ENCODE measurements around the gene OMP.
"Not testable (repeated sequence)": the region's sequence is repeated elsewhere in the genome, so short reads cannot be mapped to it uniquely, and the experiment has no call there.

The OMP gene, protein sequence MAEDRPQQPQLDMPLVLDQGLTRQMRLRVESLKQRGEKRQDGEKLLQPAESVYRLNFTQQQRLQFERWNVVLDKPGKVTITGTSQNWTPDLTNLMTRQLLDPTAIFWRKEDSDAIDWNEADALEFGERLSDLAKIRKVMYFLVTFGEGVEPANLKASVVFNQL

DNA sequence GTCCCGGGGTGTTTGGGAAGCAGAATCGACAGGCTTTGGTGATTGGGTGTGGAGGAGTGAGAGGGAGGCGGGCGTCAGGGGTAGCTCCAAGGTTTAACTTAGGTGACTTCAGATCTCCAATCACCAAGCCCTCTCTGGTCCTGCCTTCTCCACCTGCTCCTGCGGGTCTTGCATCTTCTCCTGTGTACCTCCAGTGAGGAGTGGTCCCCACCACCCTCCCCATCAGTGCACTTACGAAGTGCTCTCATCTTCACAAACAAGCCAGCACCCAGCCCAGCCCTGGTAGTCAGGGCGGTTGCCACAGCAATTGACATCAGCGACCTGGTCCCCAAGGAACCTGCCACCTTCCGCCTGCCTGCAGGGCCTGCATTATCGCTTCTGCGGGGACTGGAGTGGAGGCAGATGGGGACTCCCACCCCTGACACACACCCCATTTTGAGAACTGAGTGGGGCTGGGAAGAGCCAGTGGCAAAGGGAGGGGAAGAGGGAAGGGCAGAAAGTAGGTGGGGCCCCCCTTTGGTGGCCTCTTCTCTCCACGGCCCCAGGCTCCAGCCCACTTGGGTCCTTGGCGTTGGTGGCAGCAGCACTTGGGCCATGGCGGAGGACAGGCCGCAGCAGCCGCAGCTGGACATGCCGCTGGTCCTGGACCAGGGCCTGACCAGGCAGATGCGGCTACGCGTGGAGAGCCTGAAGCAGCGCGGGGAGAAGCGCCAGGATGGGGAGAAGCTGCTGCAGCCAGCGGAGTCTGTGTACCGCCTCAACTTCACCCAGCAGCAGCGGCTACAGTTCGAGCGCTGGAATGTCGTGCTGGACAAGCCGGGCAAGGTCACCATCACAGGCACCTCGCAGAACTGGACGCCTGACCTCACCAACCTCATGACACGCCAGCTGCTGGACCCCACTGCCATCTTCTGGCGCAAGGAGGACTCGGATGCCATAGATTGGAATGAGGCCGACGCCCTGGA is at the start of gene OMP:
OMP (plus strand) TSS at position 595 of the 965 bp plus-strand sequence; CDS start at position 595, 0 bp downstream.
- DNase-seq = no peak

- no peak for DNase-seq
These were observed 49.2 kb upstream of the OMP start for GRCh38 chr11:77053217-77054015.

DNA sequence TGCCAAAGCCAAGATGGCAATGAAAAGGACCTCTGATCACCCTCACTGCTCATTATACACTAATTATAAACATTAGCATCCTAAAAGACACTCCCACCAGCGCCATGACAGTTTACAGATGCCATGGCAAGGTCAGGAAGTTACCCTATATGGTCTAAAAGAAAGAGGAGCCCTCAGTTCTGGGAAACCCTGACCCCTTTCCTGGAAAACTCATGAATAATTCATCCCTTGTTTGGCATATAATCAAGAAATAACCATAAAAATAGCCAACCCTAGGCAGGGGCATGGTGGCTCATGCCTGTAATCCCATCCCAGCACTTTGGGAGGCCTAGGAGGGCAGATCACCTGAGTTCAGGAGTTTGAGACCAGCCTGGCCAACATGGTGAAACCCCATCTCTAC is 48.6 kb upstream of the OMP start:
- DNase-seq = no peak

DNA sequence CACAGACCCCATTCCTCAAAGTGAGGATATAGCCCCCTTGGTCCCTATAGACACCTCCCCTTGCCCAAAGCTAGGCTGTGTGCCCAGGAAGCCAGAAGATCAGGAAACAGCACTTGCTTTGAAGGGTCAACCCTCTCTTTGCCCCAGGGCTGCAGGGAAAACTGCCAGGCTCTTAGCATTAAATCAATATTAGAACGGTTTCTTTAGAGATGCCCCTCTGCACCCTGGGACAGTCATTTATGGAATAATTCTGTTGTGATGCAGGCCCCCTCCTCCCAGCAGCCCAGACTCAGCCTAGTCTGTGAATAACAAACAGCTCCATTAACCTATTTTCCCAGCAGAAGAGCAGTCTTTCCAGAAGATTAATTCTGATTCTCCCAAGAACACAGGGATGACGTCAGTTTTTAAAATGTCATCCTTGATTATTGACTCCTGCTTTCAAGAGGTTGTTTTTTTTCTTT is 47.5 kb upstream of the OMP start:
- no peak for DNase-seq

DNA sequence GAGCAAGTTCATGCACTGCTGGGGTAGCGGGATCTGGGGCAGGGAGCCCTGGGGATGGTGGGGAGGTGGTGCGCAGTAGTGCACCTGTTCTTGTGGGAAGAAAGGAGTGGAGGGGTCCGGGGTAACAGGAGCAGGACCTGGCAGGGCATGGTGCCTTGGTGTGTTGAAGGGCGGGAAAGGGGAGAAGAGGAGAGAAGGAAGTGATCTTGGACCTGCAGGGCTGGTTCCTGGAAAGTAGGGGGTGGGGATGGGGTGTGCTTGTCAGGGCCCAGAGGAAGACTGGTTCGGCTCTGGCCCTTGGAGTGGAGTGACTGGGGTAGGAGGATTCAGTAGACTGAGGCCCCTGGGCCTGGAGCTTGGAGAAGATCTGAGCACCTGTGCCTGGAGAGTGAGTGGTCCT is 46.7 kb upstream of the OMP start:
- no peak for DNase-seq

DNA sequence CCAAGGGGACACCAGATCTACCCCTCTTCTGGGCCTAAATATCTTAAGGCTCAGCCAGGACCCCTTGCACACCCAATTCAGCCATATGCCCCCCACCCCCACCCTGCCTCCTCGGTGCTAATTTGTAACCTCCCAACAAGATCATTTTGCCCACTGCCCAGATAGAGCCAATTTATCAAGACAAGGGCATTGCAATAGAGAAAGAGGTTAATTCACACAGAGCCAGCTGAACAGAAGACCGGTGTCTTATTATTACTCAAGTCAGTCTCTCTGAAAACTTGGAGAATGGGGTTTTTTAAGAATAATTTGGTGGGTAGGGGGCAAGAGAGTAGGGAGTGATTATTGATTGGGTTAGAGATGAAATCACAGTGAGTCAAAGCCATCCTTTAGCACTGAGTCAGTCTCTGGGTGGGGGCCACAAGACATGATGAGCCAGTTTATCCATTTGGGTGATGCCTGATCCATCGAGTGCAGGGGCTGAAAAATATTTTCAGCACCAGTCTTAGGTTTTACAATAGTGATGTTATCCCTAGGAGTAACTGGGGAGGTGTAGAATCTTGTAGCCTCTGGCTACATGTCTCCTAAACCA is 45.7 kb upstream of the OMP start:
- DNase-seq = no peak

- no peak for DNase-seq
These were observed 44.6 kb upstream of the OMP start for GRCh38 chr11:77057938-77058474.

DNA sequence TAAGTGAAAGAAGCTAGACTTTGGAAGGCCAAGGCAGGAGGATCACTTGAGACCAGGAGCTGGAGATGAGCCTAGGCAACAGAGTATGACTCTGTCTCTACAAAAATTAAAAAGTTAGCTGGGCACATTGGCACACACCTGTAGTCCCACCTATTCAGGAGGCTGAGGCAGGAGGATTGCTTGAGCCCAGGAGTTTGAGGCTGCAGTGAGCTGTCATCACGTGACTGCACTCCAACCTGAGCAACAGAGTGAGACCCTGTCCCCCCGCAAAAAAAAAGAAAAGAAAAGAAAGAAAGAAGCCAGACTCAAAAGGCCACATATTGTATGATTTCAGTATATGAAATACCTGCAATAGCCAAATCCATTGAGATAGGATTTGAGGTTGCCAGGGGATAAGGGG is 43.7 kb upstream of the OMP start:
- DNase-seq = no peak

- no peak for DNase-seq
These were observed 42.8 kb upstream of the OMP start for GRCh38 chr11:77059806-77060205.

DNA sequence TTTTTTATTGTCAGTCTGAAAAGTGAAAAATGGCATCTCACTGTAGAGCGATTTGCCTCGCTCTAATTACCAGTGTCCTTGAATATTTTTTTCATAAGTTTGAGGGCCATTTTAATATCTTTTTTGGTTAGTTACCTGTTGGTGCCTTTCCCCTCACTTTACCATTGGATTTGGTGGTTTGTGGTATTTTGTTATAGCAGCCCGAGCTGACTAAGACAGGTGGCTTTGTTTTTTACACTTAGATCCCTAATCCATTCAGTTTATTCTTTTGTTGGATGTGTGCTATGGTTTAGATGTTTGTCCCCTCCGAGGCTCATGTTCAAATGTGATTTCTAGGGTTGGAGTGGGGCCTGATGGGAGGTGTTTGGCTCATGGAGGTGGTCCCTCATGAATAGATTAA is 42.4 kb upstream of the OMP start:
- no peak for DNase-seq

DNA sequence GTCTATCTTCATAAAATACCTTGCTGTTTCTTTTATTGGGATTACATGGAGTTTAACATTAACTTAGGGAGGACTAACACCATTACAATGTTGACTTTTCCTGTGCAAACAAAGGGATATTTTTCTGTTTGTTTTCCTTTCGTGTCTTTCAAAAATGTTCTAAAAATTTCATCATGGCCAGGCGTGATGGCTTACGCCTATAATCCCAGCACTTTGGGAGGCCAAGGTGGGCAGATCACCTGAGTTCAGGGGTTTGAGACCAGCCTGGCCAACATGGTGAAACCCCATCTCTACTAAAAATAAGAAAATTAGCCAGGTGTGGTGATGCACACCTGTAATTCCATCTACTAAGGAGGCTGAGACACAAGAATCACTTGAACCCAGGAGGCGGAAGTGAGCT is 41.4 kb upstream of the OMP start:
- DNase-seq = not testable (repeated sequence)

DNA sequence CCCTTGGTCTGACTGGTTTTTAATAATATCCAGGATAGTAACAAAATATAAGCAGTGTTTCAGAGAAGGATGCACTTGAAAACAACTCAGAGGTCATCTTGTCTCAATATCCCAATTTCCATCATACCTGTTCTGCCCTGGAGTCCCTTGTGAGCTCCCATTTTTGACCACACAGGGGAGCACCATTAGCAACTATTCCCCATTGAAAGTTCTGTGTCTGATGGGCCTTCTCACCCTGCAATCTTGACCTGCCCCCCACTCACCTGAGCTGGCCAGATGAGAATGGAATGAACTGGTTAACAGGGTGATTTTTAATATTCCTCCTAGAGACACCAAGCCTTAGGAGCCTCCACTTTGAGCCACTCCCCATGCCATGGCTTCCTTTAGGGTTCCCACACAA is 39.7 kb upstream of the OMP start:
- no peak for DNase-seq

DNA sequence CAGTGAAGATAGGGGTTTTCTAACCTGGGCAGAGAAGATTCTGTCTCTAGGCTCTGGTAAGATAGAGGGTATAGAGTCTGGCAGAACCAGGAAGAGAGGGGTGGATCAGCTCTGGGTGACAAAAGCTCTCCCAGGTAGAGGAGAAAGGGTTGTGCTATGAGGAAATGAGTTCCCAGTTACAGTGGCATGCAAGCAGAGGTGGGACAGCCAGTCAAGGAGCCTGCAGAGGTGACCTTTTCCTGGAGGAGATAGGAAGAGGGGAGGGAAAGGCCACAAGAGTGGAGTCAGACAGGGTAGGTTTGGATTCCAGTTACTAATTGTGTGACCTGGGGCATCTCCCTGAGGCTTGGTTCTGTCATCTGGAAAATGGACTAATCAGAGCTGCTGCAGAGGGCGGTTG is 39.2 kb upstream of the OMP start:
- no peak for DNase-seq

DNA sequence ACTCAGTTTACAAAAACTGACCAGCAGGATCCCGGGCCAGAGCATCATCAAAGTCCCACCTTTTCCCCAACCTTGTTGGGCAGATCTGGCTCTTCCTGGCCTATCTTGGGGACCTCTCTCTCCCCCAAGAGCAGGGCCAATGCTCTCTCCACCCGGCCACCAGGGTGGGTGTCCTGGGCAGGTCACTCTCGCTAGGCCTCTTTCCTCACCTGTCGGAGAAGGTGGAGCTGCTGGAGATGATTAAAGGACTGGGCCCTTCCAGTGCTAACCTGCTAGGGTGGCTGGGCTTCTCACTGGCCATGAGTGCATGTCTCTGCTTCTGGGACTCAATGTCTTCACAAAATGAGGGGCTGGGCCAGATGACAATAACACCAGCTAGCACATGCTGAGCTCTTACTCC is 38.8 kb upstream of the OMP start:
- no peak for DNase-seq

DNA sequence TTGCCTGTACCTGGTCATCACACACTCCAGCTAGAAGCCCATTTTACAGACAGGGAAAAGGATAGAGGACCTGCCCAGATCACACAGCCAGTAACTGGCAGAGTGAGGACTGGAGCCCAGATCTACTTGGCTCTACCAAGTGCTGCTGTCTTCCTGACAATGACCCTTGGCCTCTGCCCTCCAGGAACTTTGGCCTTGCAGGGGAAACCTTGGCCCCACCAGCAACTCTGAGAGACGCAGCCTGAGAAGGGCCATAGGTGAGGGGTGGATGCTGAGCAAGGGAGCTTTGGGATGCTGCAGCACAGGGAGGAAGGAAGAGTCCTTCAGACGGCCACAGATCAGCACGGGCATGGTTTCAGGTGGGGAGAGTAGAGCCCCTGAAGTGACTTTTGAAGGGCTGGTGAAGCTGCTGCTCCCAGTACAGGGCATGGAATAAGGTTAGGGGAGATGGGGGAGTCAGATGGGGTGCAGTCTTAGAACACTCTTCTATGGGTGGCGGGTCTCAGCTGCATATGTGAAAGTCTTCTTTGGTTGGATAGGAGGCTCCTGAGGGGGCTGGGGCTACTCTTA is 37.9 kb upstream of the OMP start:
- DNase-seq = peak; percentile 27

DNA sequence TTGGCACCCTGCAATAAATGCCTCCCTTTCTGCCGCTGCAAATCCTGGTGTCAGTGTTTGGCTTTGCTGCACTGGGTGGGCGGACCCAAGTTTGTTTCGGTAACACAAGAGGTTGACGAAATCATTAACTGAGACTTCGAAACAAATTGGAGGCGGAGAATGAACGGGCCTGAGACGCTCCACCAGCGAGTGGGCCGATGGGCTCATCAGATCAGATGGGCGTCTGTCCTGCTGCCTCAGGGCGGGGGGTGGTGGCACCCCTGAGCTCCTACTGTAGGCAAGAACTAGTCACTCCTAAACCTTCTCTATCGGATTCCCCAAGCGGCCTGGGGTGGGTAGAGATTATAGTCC is 36.8 kb upstream of the OMP start:
- no peak for DNase-seq

GRCh38 chr11:77066229-77067042 is 36.2 kb upstream of the OMP start, which contains the start of gene CAPN5:
TSS of gene CAPN5 (plus strand) at chr11:77066971. CDS start at chr11:77084887, 17,916 bp downstream.
- DNase-seq = peak; percentile 95

- DNase-seq = no peak
These were observed 34.7 kb upstream of the OMP start for GRCh38 chr11:77067861-77068443.

- DNase-seq = no peak
These were observed 33.9 kb upstream of the OMP start for GRCh38 chr11:77068457-77069335.

All from right forelimb (tissue), 1 donor.